HepG2 (cell line): Measurements from ENCODE around the gene OTUB2. TPM values are rescaled to one million over a fixed set of nuclear protein-coding genes. Genes with fewer than 3 reads are reported as not detected.

Experiments
- ARHGAP35 ChIP-seq: sonication (generic); formaldehyde crosslinking; IDR thresholded peaks from 2 replicates; pipeline ENCODE4 v1.9.0; 2022; ENCODE audit warnings: mild to moderate bottlenecking, inconsistent platforms, moderate library complexity, missing genetic modification reagents, borderline replicate concordance
- EHMT2 ChIP-seq: fragments of 200-600 bp; sonication (generic); IDR thresholded peaks from 2 replicates; pipeline ENCODE4 v1.7.0; 2017; ENCODE audit warnings: antibody characterized with exemption, low read depth, low read length, borderline replicate concordance
- GABPB1 ChIP-seq: IDR thresholded peaks from 2 replicates; pipeline ENCODE4 v1.6.1; 2016; ENCODE audit warnings: mild to moderate bottlenecking, missing genetic modification reagents, moderate library complexity, missing compliant biosample characterization
- GATAD2A ChIP-seq: IDR thresholded peaks from 2 replicates; pipeline ENCODE4 v1.6.1; 2016
- GPN1 ChIP-seq: sonication (generic); formaldehyde crosslinking; IDR thresholded peaks from 2 replicates; pipeline ENCODE4 v1.5.1; 2020; ENCODE audit warnings: missing genetic modification reagents, borderline replicate concordance
- MZF1 ChIP-seq: sonication (generic); formaldehyde crosslinking; IDR thresholded peaks from 2 replicates; pipeline ENCODE4 v1.8.1; 2023; ENCODE audit warnings: mild to moderate bottlenecking, missing genetic modification reagents, borderline replicate concordance
- NAIF1 ChIP-seq: sonication (generic); formaldehyde crosslinking; IDR thresholded peaks from 2 replicates; pipeline ENCODE4 v1.5.0; 2020; ENCODE audit warnings: mild to moderate bottlenecking, missing genetic modification reagents, borderline replicate concordance
- PPARG ChIP-seq: conservative IDR thresholded peaks from 2 replicates; pipeline ENCODE4 v1.6.1; 2016; ENCODE audit warnings: missing biosample characterization, missing genetic modification reagents
- PRPF4 ChIP-seq: fragments of 200-400 bp; formaldehyde crosslinking; IDR thresholded peaks from 2 replicates; pipeline ENCODE4 v1.6.1; 2016; ENCODE audit warnings: low read length, low read depth; ENCODE audit not compliant: poor library complexity, severe bottlenecking
- RAD21 ChIP-seq: fragments of 450-650 bp; formaldehyde crosslinking; IDR thresholded peaks from 2 replicates; pipeline ENCODE4 v1.5.0; 2020; ENCODE audit warnings: mild to moderate bottlenecking
- RXRB ChIP-seq: IDR thresholded peaks from 2 replicates; pipeline ENCODE4 v1.6.1; 2016; ENCODE audit warnings: borderline replicate concordance, missing genetic modification reagents, missing compliant biosample characterization
- SMAD1 ChIP-seq: sonication (generic); formaldehyde crosslinking; IDR thresholded peaks from 2 replicates; pipeline ENCODE4 v1.4.0; 2020; ENCODE audit warnings: missing genetic modification reagents, low read depth, mild to moderate bottlenecking, borderline replicate concordance
- SNAPC5 ChIP-seq: sonication (generic); formaldehyde crosslinking; IDR thresholded peaks from 2 replicates; pipeline ENCODE4 v1.8.1; 2023; ENCODE audit warnings: mild to moderate bottlenecking, missing genetic modification reagents, borderline replicate concordance
- SP2 ChIP-seq: sonication (generic); formaldehyde crosslinking; IDR thresholded peaks from 2 replicates; pipeline ENCODE4 v1.5.1; 2020; ENCODE audit warnings: mild to moderate bottlenecking, missing genetic modification reagents
- SP4 ChIP-seq: sonication (generic); formaldehyde crosslinking; IDR thresholded peaks from 2 replicates; pipeline ENCODE4 v1.8.1; 2023; ENCODE audit warnings: mild to moderate bottlenecking, missing genetic modification reagents
- SUZ12 ChIP-seq: fragments of 150-350 bp; IDR thresholded peaks from 2 replicates; pipeline ENCODE4 v1.6.1; 2014; ENCODE audit warnings: low read depth, low read length
- TBP ChIP-seq: sonication (generic); formaldehyde crosslinking; IDR thresholded peaks from 2 replicates; pipeline ENCODE4 v1.5.0; 2020; ENCODE audit warnings: missing genetic modification reagents
- ZNF180 ChIP-seq: sonication (generic); formaldehyde crosslinking; IDR thresholded peaks from 2 replicates; pipeline ENCODE4 v1.4.0; 2020; ENCODE audit warnings: low read depth, missing genetic modification reagents, borderline replicate concordance
- ZNF234 ChIP-seq: sonication (generic); formaldehyde crosslinking; conservative IDR thresholded peaks from 2 replicates; pipeline ENCODE4 v1.5.1; 2020; ENCODE audit warnings: mild to moderate bottlenecking, missing genetic modification reagents
- ZNF441 ChIP-seq: sonication (generic); formaldehyde crosslinking; IDR thresholded peaks from 2 replicates; pipeline ENCODE4 v1.7.0; 2021; ENCODE audit warnings: missing genetic modification reagents, borderline replicate concordance
- ZNF547 ChIP-seq: sonication (generic); formaldehyde crosslinking; IDR thresholded peaks from 2 replicates; pipeline ENCODE4 v1.5.1; 2020; ENCODE audit warnings: mild to moderate bottlenecking, missing genetic modification reagents
- ZNF567 ChIP-seq: sonication (generic); formaldehyde crosslinking; IDR thresholded peaks from 2 replicates; pipeline ENCODE4 v1.8.1; 2023; ENCODE audit warnings: mild to moderate bottlenecking, missing genetic modification reagents, borderline replicate concordance
- ZNF597 ChIP-seq: sonication (generic); formaldehyde crosslinking; IDR thresholded peaks from 2 replicates; pipeline ENCODE4 v1.5.0; 2020; ENCODE audit warnings: missing genetic modification reagents
- ZNF766 ChIP-seq: sonication (generic); formaldehyde crosslinking; IDR thresholded peaks from 2 replicates; pipeline ENCODE4 v1.5.0; 2020; ENCODE audit warnings: missing genetic modification reagents, borderline replicate concordance
- ZNF777 ChIP-seq: sonication (generic); formaldehyde crosslinking; IDR thresholded peaks from 2 replicates; pipeline ENCODE4 v1.4.0; 2020; ENCODE audit warnings: missing genetic modification reagents
- ZNF781 ChIP-seq: sonication (generic); formaldehyde crosslinking; IDR thresholded peaks from 2 replicates; pipeline ENCODE4 v1.5.1; 2020; ENCODE audit warnings: borderline replicate concordance, mild to moderate bottlenecking, missing genetic modification reagents; ENCODE audit errors: not compliant biosample characterization
- polyA plus RNA-seq, 8 experiments: library from polyadenylated mRNA; depleted of rRNA in 3 of 8; stranded (reverse) in 7 of 8; unstranded in 1 of 8; fragments of >200 nt; fragmentation: Illumina TruSeq in 4 of 8; extraction: Trizol in 4 of 8; gene quantifications; 2 replicates each; pipeline versions ENCODE4 v1.2.1 to v1.2.3, GENCODE V29; 2011 to 2016; ENCODE audit warnings: low read depth in 4 of 8, missing spikeins in 1 of 8, mixed read lengths in 1 of 8; ENCODE audit not compliant: insufficient read depth in 1 of 8
- total RNA-seq, 5 experiments: library from RNA; depleted of rRNA; stranded (reverse); fragments of >200 nt; fragmentation: Illumina TruSeq; extraction: Trizol; gene quantifications; 2 replicates each; pipeline ENCODE4 v1.2.3, GENCODE V29; 2016; ENCODE audit warnings: low read depth in 1 of 5
- TF ChIP-seq, protein P1 (sequence below): sonication (generic); formaldehyde crosslinking; IDR thresholded peaks from 2 replicates; pipeline ENCODE4 v1.8.0; 2023; ENCODE audit warnings: mild to moderate bottlenecking, missing genetic modification reagents
- TF ChIP-seq, protein P2 (sequence below): IDR thresholded peaks from 2 replicates; pipeline ENCODE4 v1.6.1; 2018; ENCODE audit warnings: missing genetic modification reagents

OTUB2 gene
- total and polyA plus RNA-seq, 2 of the 13 experiments (the other 11 are each of a cell fraction or from before 2014, with no cell fraction given): 2.2 to 2.4 TPM

DNA sequence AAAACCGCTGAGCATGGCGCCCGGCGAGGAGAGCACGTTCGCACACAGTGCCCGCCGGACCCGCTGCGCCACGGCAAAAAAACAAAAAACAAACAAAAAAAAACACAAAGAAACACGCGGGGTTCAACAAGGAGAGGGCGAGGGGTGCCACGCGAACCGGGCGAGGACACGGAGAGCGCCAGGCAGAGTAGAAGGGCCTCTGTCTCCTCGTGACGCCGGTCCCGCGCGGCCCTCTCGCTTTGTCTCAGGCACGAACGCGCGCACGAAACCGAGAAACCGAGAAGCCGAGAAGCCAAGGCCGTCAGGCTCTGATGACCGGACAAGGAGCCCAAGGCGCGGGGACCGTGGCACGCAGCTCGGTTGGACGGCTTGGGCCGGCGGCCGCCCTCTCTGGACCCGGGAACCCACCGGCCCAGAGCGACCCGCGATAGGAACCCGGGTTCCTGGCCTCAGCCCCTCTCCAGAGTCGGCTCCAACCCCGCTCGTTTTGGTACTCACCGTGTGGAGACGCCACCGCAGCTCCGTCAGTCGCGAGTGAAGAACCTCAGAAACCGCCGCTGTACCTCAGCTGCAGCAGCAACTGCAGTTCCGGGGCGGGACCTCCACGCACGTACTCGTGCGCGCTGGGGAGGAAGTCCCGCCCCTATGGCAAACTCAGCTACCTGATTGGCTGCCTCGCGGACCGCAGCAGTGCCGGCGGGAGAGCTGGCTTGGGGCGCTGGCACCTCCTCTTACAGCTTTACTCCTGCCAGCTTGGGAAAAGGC lies 54.7 kb downstream of the OTUB2 start, which contains the start of the genes DDX24 and IFI27L1 (continued):
- peak; percentile 43; the same call in 1 of the 2 replicates for TF ChIP-seq ZNF547 (CRISPR knock-in tag)
- TF ChIP-seq SMAD1 (CRISPR knock-in tag): no peak
- TF ChIP-seq, protein P1, sequence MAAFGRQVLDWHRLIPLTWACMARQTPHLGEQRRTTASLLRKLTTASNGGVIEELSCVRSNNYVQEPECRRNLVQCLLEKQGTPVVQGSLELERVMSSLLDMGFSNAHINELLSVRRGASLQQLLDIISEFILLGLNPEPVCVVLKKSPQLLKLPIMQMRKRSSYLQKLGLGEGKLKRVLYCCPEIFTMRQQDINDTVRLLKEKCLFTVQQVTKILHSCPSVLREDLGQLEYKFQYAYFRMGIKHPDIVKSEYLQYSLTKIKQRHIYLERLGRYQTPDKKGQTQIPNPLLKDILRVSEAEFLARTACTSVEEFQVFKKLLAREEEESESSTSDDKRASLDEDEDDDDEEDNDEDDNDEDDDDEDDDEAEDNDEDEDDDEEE (CRISPR knock-in tag): 0 out of 2 replicates have a peak, but pooled peaks have one; percentile 64
- no peak for TF ChIP-seq ZNF567 (CRISPR knock-in tag)
- peak; percentile 60 for TF ChIP-seq SP4 (CRISPR knock-in tag)
- 0 out of 2 replicates have a peak, but pooled peaks have one; percentile 66 for TF ChIP-seq ZNF234
- no peak for TF ChIP-seq ZNF180 (CRISPR knock-in tag)
- peak; percentile 86 for TF ChIP-seq ZNF781
- TF ChIP-seq EHMT2: no peak
- 0 out of 2 replicates have a peak, but pooled peaks have one; percentile 9 for TF ChIP-seq ZNF441 (CRISPR knock-in tag)
- peak; percentile 96 for TF ChIP-seq SP2 (CRISPR knock-in tag)
- no peak for TF ChIP-seq PRPF4
- no peak; the same call in 1 of the 2 replicates for TF ChIP-seq RXRB (CRISPR knock-in tag)
- no peak for TF ChIP-seq SNAPC5 (CRISPR knock-in tag)
- TF ChIP-seq RAD21 (CRISPR knock-in tag): no peak
- TF ChIP-seq GPN1 (CRISPR knock-in tag): no peak
- TF ChIP-seq PPARG (CRISPR knock-in tag): no peak
- peak; percentile 76 for TF ChIP-seq ZNF777
- no peak for TF ChIP-seq NAIF1 (CRISPR knock-in tag)
- TF ChIP-seq GATAD2A: no peak
- TF ChIP-seq, protein P2, sequence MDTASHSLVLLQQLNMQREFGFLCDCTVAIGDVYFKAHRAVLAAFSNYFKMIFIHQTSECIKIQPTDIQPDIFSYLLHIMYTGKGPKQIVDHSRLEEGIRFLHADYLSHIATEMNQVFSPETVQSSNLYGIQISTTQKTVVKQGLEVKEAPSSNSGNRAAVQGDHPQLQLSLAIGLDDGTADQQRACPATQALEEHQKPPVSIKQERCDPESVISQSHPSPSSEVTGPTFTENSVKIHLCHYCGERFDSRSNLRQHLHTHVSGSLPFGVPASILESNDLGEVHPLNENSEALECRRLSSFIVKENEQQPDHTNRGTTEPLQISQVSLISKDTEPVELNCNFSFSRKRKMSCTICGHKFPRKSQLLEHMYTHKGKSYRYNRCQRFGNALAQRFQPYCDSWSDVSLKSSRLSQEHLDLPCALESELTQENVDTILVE (CRISPR knock-in tag): no peak
- no peak for TF ChIP-seq SUZ12
- 0 out of 2 replicates have a peak, but pooled peaks have one; percentile 42 for TF ChIP-seq ZNF766 (CRISPR knock-in tag)
- TF ChIP-seq GABPB1 (CRISPR knock-in tag): peak; percentile 97
- no peak for TF ChIP-seq ARHGAP35
- no peak for TF ChIP-seq ZNF597 (CRISPR knock-in tag)
- 0 out of 2 replicates have a peak, but pooled peaks have one; percentile 5 for TF ChIP-seq MZF1 (CRISPR knock-in tag)
- 0 out of 2 replicates have a peak, but pooled peaks have one; percentile 31 for TF ChIP-seq TBP (CRISPR knock-in tag)
